K562 (cell line): ENCODE results near the gene SPPL3. TPM values are rescaled to one million over a fixed set of nuclear protein-coding genes. Genes with fewer than 3 reads are reported as not detected.
A peak's percentile ranks its signal among the peaks of the same experiment; 100 is the strongest.

ENCODE experiments used
- ADNP ChIP-seq: fragments of 200-800 bp; sonication (Bioruptor generic); IDR thresholded peaks from 2 replicates; pipeline ENCODE4 v1.6.1; 2016; ENCODE audit warnings: missing genetic modification characterization, missing compliant biosample characterization
- ASH1L ChIP-seq: fragments of 450-650 bp; IDR thresholded peaks from 2 replicates; pipeline ENCODE4 v1.6.1; 2018; ENCODE audit warnings: borderline replicate concordance, mild to moderate bottlenecking, low read depth; ENCODE audit not compliant: partially characterized antibody
- BRD9 ChIP-seq: fragments of 450-650 bp; IDR thresholded peaks from 2 replicates; pipeline ENCODE4 v1.6.1; 2018; ENCODE audit warnings: low read depth; ENCODE audit not compliant: partially characterized antibody
- CEBPB ChIP-seq: fragments of 450-650 bp; IDR thresholded peaks from 2 replicates; pipeline ENCODE4 v1.6.1; 2016; ENCODE audit warnings: missing genetic modification characterization, missing compliant biosample characterization
- CEBPG ChIP-seq, 3 experiments: fragments of 200-800 bp in 1 of 3; sonication (Bioruptor generic) in 1 of 3; sonication (generic) in 1 of 3; formaldehyde crosslinking in 1 of 3; IDR thresholded peaks in 2 of 3; conservative IDR thresholded peaks in 1 of 3; 2 replicates each; pipeline versions ENCODE4 v1.6.1 to v1.8.0; 2016 to 2022; ENCODE audit warnings: missing compliant biosample characterization in 2 of 3, missing genetic modification characterization in 2 of 3, mild to moderate bottlenecking in 1 of 3, missing genetic modification reagents in 1 of 3
- FUS ChIP-seq: fragments of 200-400 bp; formaldehyde crosslinking; optimal IDR thresholded peaks from 2 replicates; pipeline ENCODE3; 2017; ENCODE audit warnings: low read depth, low read length
- MAFF ChIP-seq: IDR thresholded peaks from 2 replicates; pipeline ENCODE4 v1.6.1; 2012; ENCODE audit warnings: low read length, improper control_type of control experiment
- NCOA2 ChIP-seq, 2 experiments: fragments of 450-650 bp; IDR thresholded peaks; 2 replicates each; pipeline ENCODE4 v1.6.1; 2018; ENCODE audit warnings: mild to moderate bottlenecking in 2 of 2, moderate library complexity in 1 of 2; ENCODE audit not compliant: partially characterized antibody in 2 of 2
- NR2C1 ChIP-seq, 2 experiments: fragments of 450-650 bp; IDR thresholded peaks; 2 replicates each; pipeline ENCODE4 v1.6.1; 2017; ENCODE audit warnings: mild to moderate bottlenecking in 2 of 2, antibody characterized with exemption in 1 of 2, inconsistent platforms in 1 of 2, missing compliant biosample characterization in 1 of 2, missing genetic modification characterization in 1 of 2
- NR2C2 ChIP-seq, 2 experiments: fragments of 200-800 bp in 1 of 2; sonication (Bioruptor generic) in 1 of 2; sonication (generic) in 1 of 2; formaldehyde crosslinking in 1 of 2; IDR thresholded peaks; 2 replicates each; pipeline versions ENCODE4 v1.6.1 to v1.8.0; 2016 to 2022; ENCODE audit warnings: mild to moderate bottlenecking in 1 of 2, missing compliant biosample characterization in 1 of 2, missing genetic modification characterization in 1 of 2, missing genetic modification reagents in 1 of 2
- NR4A1 ChIP-seq, 2 experiments: fragments of 250-450 bp in 1 of 2; fragments of 450-650 bp in 1 of 2; sonication (Bioruptor Pico) in 1 of 2; IDR thresholded peaks; 2 replicates each; pipeline versions ENCODE4 v1.4.0 to v1.6.1; 2016 to 2020; ENCODE audit warnings: mild to moderate bottlenecking in 2 of 2, missing compliant biosample characterization in 1 of 2, missing genetic modification characterization in 1 of 2, moderate library complexity in 1 of 2
- PHF8 ChIP-seq: fragments of 200-600 bp; sonication (generic); IDR thresholded peaks from 2 replicates; pipeline ENCODE4 v1.6.1; 2012; ENCODE audit warnings: mixed run types, mild to moderate bottlenecking, inconsistent platforms, low read length, moderate library complexity, borderline replicate concordance
- PPARD ChIP-seq: fragments of 250-450 bp; sonication (Bioruptor Pico); IDR thresholded peaks from 2 replicates; pipeline ENCODE4 v1.8.0; 2022; ENCODE audit warnings: inconsistent platforms, mild to moderate bottlenecking, moderate library complexity
- RAD21 ChIP-seq, 2 experiments: fragments of 250-450 bp in 1 of 2; fragments of 450-650 bp in 1 of 2; sonication (Bioruptor Pico) in 1 of 2; formaldehyde crosslinking in 1 of 2; IDR thresholded peaks in 1 of 2; conservative IDR thresholded peaks in 1 of 2; 2 replicates each; pipeline versions ENCODE4 v1.4.0 to v1.8.0; 2020 to 2022; ENCODE audit warnings: mild to moderate bottlenecking in 2 of 2, moderate library complexity in 1 of 2
- SAFB2 ChIP-seq: fragments of 200-400 bp; formaldehyde crosslinking; IDR thresholded peaks from 2 replicates; pipeline ENCODE4 v1.6.1; 2018; ENCODE audit warnings: borderline replicate concordance, low read length, low read depth, moderate library complexity; ENCODE audit not compliant: severe bottlenecking
- SIN3A ChIP-seq, 2 experiments: fragments of 150-350 bp in 1 of 2; IDR thresholded peaks; 2 replicates each; pipeline ENCODE4 v1.6.1; 2011 to 2016; ENCODE audit warnings: borderline replicate concordance in 2 of 2, low read depth in 2 of 2, low read length in 2 of 2, mild to moderate bottlenecking in 2 of 2, moderate library complexity in 2 of 2; ENCODE audit not compliant: control insufficient read depth in 1 of 2
- TAL1 ChIP-seq: fragments of 450-650 bp; IDR thresholded peaks from 2 replicates; pipeline ENCODE4 v1.6.1; 2016; ENCODE audit warnings: mild to moderate bottlenecking
- TGIF2 ChIP-seq: sonication (generic); formaldehyde crosslinking; IDR thresholded peaks from 2 replicates; pipeline ENCODE4 v1.8.1; 2022; ENCODE audit warnings: mild to moderate bottlenecking, missing genetic modification reagents, moderate library complexity
- ZNF140 ChIP-seq: fragments of 250-450 bp; sonication (Bioruptor Pico); IDR thresholded peaks from 2 replicates; pipeline ENCODE4 v1.8.0; 2021; ENCODE audit warnings: moderate library complexity, mild to moderate bottlenecking, inconsistent platforms
- ZNF184 ChIP-seq: sonication (generic); formaldehyde crosslinking; IDR thresholded peaks from 2 replicates; pipeline ENCODE4 v1.5.0; 2020; ENCODE audit warnings: missing genetic modification reagents
- ZNF224 ChIP-seq: sonication (generic); formaldehyde crosslinking; IDR thresholded peaks from 2 replicates; pipeline ENCODE4 v1.8.0; 2022; ENCODE audit warnings: mild to moderate bottlenecking, missing genetic modification reagents
- ZNF707 ChIP-seq: fragments of 250-450 bp; sonication (Bioruptor Pico); conservative IDR thresholded peaks from 2 replicates; pipeline ENCODE4 v1.8.0; 2022; ENCODE audit warnings: inconsistent platforms, mild to moderate bottlenecking, moderate library complexity
- polyA plus RNA-seq, 8 experiments: library from polyadenylated mRNA; depleted of rRNA in 4 of 8; stranded (reverse) in 5 of 8; unstranded in 3 of 8; fragments of >200 nt; fragmentation: Nextera tagmentation in 2 of 8; fragmentation: Illumina TruSeq in 1 of 8; extraction: Ambion mirVana in 2 of 8; extraction: Trizol in 1 of 8; gene quantifications; 2 replicates each; pipeline versions ENCODE4 v1.2.1 to v1.2.3, GENCODE V29; 2011 to 2014; ENCODE audit warnings: inconsistent platforms in 1 of 8, missing spikeins in 1 of 8
- total RNA-seq, 7 experiments: library from RNA; depleted of rRNA in 6 of 7; stranded (reverse); fragments of >200 nt in 6 of 7; fragmentation: Illumina TruSeq in 2 of 7; extraction: Trizol in 2 of 7; gene quantifications; 2 replicates each; pipeline versions ENCODE4 v1.2.1 to v1.2.3, GENCODE V29; 2011 to 2021; ENCODE audit warnings: low replicate concordance in 1 of 7
- TF ChIP-seq, protein P1 (sequence below): fragments of 250-450 bp; sonication (Bioruptor Pico); IDR thresholded peaks from 2 replicates; pipeline ENCODE4 v1.8.0; 2022; ENCODE audit warnings: inconsistent platforms

SPPL3 gene
- total and polyA plus RNA-seq, 9 of the 15 experiments (the other 6 are each of a cell fraction or from before 2014, with no cell fraction given): 2.9 to 32.1 (median 7.1) TPM

DNA sequence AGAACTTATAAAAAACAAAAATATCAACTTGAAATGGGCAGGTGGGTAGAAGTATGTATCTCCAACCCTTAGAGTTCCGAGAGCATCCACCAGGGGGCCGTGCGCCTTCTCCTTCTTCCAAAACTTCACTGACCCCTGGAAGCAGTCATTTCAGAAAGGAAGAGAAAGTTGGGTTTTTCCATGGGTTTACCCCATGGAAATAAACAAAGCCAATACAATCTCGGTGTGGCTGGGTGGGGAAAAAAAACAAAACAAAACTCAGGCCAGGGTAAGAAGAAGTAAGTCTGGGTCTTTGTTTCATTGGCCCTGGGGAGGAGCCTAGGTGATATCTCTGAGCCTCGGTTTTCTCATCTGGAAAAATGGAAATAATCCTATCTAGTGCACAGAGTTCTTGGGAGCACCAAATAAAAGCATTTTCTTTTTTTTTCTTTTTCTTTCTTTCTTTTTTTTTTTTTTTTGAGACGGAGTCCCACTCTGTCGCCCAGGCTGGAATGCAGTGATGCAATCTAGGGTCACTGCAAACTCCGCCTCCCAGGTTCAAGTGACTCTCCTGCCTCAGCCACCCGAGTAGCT, 40.6 kb upstream of the SPPL3 start (continued):
- no peak for TF ChIP-seq SAFB2
- peak; percentile 68 for TF ChIP-seq CEBPG (CRISPR knock-in tag; IDR thresholded peaks at IDR 0.05)
- TF ChIP-seq CEBPG (tag; conservative IDR thresholded peaks at IDR 0.05 in 1 of 2, IDR thresholded peaks at IDR 0.05 in 1 of 2): no peak
- TF ChIP-seq FUS: no peak
- no peak for TF ChIP-seq ZNF224 (CRISPR knock-in tag)
- peak in 1 of 2 experiments; percentile 59; a peak in 2 of 4 replicates for TF ChIP-seq RAD21 (CRISPR knock-in tag; conservative IDR thresholded peaks at IDR 0.05 in 1 of 2, IDR thresholded peaks at IDR 0.05 in 1 of 2)
- no peak for TF ChIP-seq PPARD
- TF ChIP-seq NR4A1 (CRISPR knock-in tag; IDR thresholded peaks at IDR 0.05): no peak
- TF ChIP-seq NR4A1 (tag; IDR thresholded peaks at IDR 0.05): no peak
- TF ChIP-seq SIN3A (IDR thresholded peaks at IDR 0.05; ENCODE audit: borderline replicate concordance in 2 of 2, control insufficient read depth in 1 of 2, low read depth in 2 of 2, low read length in 2 of 2): no peak
- TF ChIP-seq PHF8: no peak
- TF ChIP-seq, protein P1, sequence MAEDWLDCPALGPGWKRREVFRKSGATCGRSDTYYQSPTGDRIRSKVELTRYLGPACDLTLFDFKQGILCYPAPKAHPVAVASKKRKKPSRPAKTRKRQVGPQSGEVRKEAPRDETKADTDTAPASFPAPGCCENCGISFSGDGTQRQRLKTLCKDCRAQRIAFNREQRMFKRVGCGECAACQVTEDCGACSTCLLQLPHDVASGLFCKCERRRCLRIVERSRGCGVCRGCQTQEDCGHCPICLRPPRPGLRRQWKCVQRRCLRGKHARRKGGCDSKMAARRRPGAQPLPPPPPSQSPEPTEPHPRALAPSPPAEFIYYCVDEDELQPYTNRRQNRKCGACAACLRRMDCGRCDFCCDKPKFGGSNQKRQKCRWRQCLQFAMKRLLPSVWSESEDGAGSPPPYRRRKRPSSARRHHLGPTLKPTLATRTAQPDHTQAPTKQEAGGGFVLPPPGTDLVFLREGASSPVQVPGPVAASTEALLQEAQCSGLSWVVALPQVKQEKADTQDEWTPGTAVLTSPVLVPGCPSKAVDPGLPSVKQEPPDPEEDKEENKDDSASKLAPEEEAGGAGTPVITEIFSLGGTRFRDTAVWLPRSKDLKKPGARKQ (CRISPR knock-in tag): no peak
- TF ChIP-seq BRD9: peak; percentile 30
- TF ChIP-seq CEBPB: 0 out of 2 replicates have a peak, but pooled peaks have one; percentile 14
- TF ChIP-seq ZNF707 (CRISPR knock-in tag): no peak
- TF ChIP-seq NCOA2 (IDR thresholded peaks at IDR 0.05; ENCODE audit: partially characterized antibody in 2 of 2): no peak
- no peak for TF ChIP-seq ASH1L
- no peak for TF ChIP-seq ZNF184
- peak; percentile 66; the same call in 1 of the 2 replicates for TF ChIP-seq NR2C1 (IDR thresholded peaks at IDR 0.05)
- peak; percentile 75 for TF ChIP-seq NR2C1 (tag; IDR thresholded peaks at IDR 0.05)
- no peak for TF ChIP-seq MAFF
- TF ChIP-seq ZNF140 (CRISPR knock-in tag): no peak
- TF ChIP-seq ADNP (tag): no peak
- TF ChIP-seq NR2C2 (CRISPR knock-in tag; IDR thresholded peaks at IDR 0.05): no peak
- 0 out of 2 replicates have a peak, but pooled peaks have one; percentile 31 for TF ChIP-seq NR2C2 (tag; IDR thresholded peaks at IDR 0.05)
- no peak for TF ChIP-seq TAL1
- TF ChIP-seq TGIF2 (CRISPR knock-in tag): no peak
